Peyer's patch (tissue), 4 donors: Measurements from ENCODE around the gene SOCS1. TPM values are rescaled to one million over a fixed set of nuclear protein-coding genes. Genes with fewer than 3 reads are reported as not detected.

Experiments used
- DNase-seq, 3 donors: peaks; one replicate each; pipeline ENCODE4 v3.0.0-alpha.2; 2017 to 2019
- H3K27ac ChIP-seq, 4 donors: fragments of 200-600 bp; sonication (generic); one replicate each; pipeline ENCODE4 v1.5.1; 2016 to 2019
- H3K27me3 ChIP-seq, 2 donors: fragments of 200-600 bp; sonication (generic); one replicate each; pipeline ENCODE4 v1.5.1; 2019
- H3K36me3 ChIP-seq, 3 donors: fragments of 200-600 bp; sonication (generic); one replicate each; pipeline ENCODE4 v1.5.1; 2016 to 2019
- H3K4me1 ChIP-seq, 4 donors: fragments of 200-600 bp; sonication (generic); one replicate each; pipeline ENCODE4 v1.5.1; 2016 to 2019
- H3K4me3 ChIP-seq, 4 donors: fragments of 200-600 bp; sonication (generic); 1 replicate in 3 of 4; 2 replicates in 1 of 4; pipeline ENCODE4 v1.5.1; 2016 to 2019; ENCODE audit warnings: mild to moderate bottlenecking in 1 of 4
- H3K9me3 ChIP-seq, 4 donors: fragments of 200-600 bp; sonication (generic); one replicate each; pipeline ENCODE4 v1.5.1; 2016 to 2019; ENCODE audit warnings: mild to moderate bottlenecking in 1 of 4
- POLR2A ChIP-seq, 2 donors: fragments of 450-650 bp; IDR thresholded peaks; one replicate each; pipeline ENCODE4 v1.5.1; 2017; ENCODE audit warnings: antibody characterized with exemption in 2 of 2, mild to moderate bottlenecking in 2 of 2, moderate library complexity in 2 of 2
- total RNA-seq, 4 donors: library from RNA; depleted of rRNA; stranded (reverse); fragments of >200 nt; gene quantifications; one replicate each; pipeline ENCODE4 v1.1.0, GENCODE V29; 2016
- TF ChIP-seq, protein P1 (sequence below), 6 experiments: fragments of 450-650 bp in 4 of 6; fragments of 200-600 bp in 2 of 6; sonication (generic) in 1 of 6; IDR thresholded peaks; one replicate each; pipeline ENCODE4 v1.5.1; 2017 to 2019; ENCODE audit warnings: antibody characterized with exemption in 6 of 6, mild to moderate bottlenecking in 3 of 6, moderate library complexity in 1 of 6

The SOCS1 gene
- total RNA-seq, 4 donors from 2014 or later = 8.7 to 19.0 (median 15.3) TPM

DNA sequence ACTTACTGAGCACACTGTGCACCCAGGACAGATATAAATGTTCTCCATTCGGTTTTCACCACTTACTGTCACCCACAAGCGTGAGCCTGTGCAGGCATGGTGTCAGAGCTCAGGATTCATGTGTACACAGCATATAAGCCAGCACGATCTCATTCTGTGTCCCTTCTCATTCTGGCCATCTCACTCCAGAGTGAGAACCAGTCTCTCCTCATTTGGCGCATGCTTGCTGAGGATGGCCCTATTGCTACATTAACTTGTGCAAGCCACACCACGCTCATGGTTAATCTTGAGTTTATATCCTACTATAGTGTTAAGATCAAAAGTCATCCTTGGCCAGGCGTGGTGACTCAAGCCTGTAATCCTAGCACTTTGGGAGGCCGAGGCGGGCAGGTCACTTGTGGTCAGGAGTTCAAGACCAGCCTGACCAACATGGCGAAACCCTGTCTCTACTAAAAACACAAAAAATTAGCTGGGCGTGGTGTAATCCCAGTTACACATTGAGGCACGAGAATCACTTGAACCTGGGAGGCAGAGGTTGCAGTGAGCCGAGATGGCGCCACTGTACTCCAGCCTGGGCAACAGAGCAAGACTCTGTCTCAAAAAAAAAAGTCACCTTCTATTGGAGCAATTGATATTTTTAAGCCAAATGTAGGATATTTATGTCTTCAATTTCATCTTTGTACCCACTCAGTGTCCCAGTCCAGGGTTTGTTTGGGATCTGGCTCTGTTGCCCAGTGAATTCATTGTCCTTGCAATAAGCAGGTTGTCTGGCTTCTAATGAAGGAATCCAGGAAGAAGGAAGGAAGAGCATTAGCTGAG, 20.9 kb downstream of the SOCS1 start:
- TF ChIP-seq POLR2A (IDR thresholded peaks at IDR 0.05) = no peak
- TF ChIP-seq, protein P1, sequence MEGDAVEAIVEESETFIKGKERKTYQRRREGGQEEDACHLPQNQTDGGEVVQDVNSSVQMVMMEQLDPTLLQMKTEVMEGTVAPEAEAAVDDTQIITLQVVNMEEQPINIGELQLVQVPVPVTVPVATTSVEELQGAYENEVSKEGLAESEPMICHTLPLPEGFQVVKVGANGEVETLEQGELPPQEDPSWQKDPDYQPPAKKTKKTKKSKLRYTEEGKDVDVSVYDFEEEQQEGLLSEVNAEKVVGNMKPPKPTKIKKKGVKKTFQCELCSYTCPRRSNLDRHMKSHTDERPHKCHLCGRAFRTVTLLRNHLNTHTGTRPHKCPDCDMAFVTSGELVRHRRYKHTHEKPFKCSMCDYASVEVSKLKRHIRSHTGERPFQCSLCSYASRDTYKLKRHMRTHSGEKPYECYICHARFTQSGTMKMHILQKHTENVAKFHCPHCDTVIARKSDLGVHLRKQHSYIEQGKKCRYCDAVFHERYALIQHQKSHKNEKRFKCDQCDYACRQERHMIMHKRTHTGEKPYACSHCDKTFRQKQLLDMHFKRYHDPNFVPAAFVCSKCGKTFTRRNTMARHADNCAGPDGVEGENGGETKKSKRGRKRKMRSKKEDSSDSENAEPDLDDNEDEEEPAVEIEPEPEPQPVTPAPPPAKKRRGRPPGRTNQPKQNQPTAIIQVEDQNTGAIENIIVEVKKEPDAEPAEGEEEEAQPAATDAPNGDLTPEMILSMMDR (IDR thresholded peaks at IDR 0.05) = no peak
- DNase-seq = no peak
- H3K27me3 ChIP-seq = no peaks in the 10 kb centered on the region
- H3K9me3 ChIP-seq = no peaks in the 10 kb centered on the region
- H3K4me1 ChIP-seq = peaks cover 0 to 13% (median 11%) of the 10 kb centered on the region in 4 donors
- peak overlapping the region in 3 of 4 donors; percentile 13 to 85 (median 40) for H3K27ac ChIP-seq
- H3K36me3 ChIP-seq = no peaks in the 10 kb centered on the region
- no peak overlapping the region for H3K4me3 ChIP-seq

DNA sequence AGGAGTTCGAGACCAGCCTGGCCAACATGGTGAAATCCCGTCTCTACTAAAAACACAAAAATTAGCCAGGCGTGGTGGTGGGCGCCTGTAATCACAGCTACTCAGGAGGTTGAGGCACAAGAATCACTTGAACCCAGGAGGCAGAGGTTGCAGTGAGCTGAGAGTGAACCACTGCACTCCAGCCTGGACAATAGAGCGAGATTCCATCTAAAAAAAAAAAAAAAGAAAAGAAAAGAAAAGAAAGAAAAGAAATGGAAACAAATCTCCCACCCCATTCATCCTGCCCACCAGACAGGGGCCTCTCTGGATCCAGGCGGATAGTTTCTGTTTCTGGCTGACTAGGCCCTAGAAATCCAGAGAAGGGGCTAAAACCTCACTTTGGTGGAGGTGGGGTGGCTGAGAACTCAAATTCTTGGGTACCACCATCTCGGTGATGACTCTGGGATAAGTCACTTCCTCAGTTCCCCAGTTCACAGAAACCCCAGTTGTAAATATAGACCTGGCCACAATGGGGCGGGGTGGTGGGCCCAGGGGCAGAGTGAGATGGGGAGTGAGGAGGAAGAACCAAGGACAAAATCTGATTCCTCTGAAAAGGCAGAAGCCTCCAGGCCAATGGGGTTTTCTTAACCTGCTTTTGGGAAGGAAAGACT, 22.2 kb downstream of the SOCS1 start:
- no peaks in the 10 kb centered on the region for H3K9me3 ChIP-seq
- no peaks in the 10 kb centered on the region for H3K27me3 ChIP-seq
- peak overlapping the region; percentile 75 to 85 (median 80) for H3K27ac ChIP-seq
- no peaks in the 10 kb centered on the region for H3K36me3 ChIP-seq
- H3K4me3 ChIP-seq = no peak overlapping the region
- no peak for TF ChIP-seq POLR2A (IDR thresholded peaks at IDR 0.05)
- TF ChIP-seq, protein P1 (IDR thresholded peaks at IDR 0.05) = no peak
- peak in 2 of 3 donors; percentile 58 to 74 for DNase-seq
- H3K4me1 ChIP-seq = peaks cover 0 to 13% (median 11%) of the 10 kb centered on the region in 4 donors

DNA sequence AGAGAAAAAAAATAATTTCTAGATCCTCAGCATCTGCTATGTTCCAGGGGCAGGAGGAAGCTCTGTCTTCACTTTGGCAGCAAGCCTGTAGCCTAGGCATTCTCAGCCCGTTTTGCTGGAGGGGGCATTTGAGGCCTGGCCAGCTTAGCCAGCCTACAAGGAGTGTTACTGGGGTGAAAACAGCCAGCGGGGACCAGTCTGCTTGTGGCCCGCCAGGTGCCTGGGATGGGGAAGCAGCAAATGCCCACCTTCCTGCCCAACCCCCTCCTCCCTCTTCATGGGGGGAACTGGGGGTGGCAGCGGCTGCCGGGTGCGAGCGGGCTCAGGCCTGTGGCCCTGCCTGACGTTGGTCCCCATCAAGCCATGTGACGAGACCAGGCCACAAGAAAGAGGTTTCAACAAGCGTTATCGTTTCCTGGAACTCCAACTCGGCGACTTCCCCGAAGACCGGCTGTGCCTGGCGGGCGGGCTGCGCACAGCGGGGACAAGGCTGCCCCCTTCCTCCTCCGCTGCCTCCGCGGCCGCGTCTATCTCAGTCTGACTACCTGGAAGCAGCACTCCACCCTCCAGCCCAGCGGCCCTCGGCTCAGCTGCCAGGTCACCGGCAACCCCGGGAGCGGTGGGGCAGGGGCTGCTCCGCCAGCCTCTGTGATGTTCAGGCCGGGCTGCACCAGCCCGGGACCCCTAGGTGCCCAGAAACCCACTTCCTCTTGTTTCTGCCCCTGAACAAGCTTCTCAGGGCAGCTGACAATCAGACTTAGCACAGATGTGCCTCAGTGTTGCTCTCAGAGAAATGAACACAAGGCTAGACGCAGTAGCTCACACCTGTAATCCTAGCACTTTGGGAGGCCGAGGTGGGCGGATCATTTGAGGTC, 22.9 kb downstream of the SOCS1 start:
- Histone ChIP-seq H3K36me3 (no peaks in the 10 kb centered on the region), H3K27ac (peak overlapping the region; percentile 75 to 85 (median 80)), H3K9me3 (no peaks in the 10 kb centered on the region), H3K4me3 (peak overlapping the region in 2 of 4 donors; percentile 25 to 34), H3K27me3 (no peaks in the 10 kb centered on the region), H3K4me1 (peaks cover 0 to 13% (median 11%) of the 10 kb centered on the region in 4 donors)
- DNase-seq = peak; percentile 68 to 93 (median 91)
- TF ChIP-seq, protein P1 (IDR thresholded peaks at IDR 0.05) = no peak
- TF ChIP-seq POLR2A (IDR thresholded peaks at IDR 0.05) = peak in 1 of 2 donors; percentile 31

DNA sequence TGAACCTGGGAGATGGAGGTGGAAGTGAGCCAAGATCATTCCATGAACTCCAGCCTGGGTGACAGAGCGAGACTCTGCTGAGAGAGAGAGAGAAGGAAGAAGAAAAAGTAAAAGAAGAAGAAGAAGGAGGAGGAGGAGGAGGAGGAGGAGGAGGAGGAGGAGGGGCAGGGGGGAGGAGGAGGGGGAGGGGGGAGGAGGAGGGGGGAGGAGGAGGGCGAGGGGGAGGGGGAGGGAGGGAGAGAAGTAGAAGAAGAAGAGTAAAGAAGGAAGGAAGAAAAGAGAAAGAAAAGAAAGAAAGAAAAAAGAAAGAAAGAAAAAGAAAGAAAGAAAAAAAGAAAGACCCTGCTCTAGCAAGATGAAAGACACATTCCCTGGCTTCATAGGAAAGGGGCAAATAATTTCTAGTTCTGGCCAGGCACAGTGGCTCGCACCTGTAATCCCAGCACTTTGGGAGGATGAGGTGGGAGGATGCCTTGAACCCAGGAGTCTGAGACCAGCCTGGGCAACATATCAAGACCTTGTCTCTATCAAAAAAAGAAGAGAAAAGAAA, 23.6 kb downstream of the SOCS1 start:
- TF ChIP-seq, protein P1 (IDR thresholded peaks at IDR 0.05) = no peak
- TF ChIP-seq POLR2A (IDR thresholded peaks at IDR 0.05) = no peak
- H3K9me3 ChIP-seq = no peaks in the 10 kb centered on the region
- DNase-seq = no peak
- peak overlapping the region; percentile 75 to 85 (median 80) for H3K27ac ChIP-seq
- H3K27me3 ChIP-seq = no peaks in the 10 kb centered on the region
- peaks cover 0 to 13% (median 11%) of the 10 kb centered on the region in 4 donors for H3K4me1 ChIP-seq
- no peak overlapping the region for H3K4me3 ChIP-seq
- H3K36me3 ChIP-seq = no peaks in the 10 kb centered on the region
